ENCODE data around the gene KIF21B. TPM values are rescaled to one million over a fixed set of nuclear protein-coding genes. Genes with fewer than 3 reads are reported as not detected.

KIF21B gene
- total RNA-seq, 1 experiment from 2014 or later: 4.7 TPM

- in situ Hi-C loops (cut with HindIII; ENCODE audit: low sequenced_read_pairs): no loop called here
- DNase-seq (ENCODE audit: low spot score): no peak
Observed at GRCh38 chr1:201006450-201006849, 17.1 kb downstream of the KIF21B start.

GRCh38 chr1:201004732-201005131 is 18.8 kb downstream of the KIF21B start:
- in situ Hi-C loops (cut with HindIII; ENCODE audit: low sequenced_read_pairs): no loop called here
- no peak for DNase-seq (ENCODE audit: low spot score)

- in situ Hi-C loops (cut with HindIII; ENCODE audit: low sequenced_read_pairs): no loop called here
- no peak for DNase-seq (ENCODE audit: low spot score)
Observed at GRCh38 chr1:201004154-201004553, 19.4 kb downstream of the KIF21B start.

GRCh38 chr1:201002510-201002909 is 21.0 kb downstream of the KIF21B start:
- no peak for DNase-seq (ENCODE audit: low spot score)
- in situ Hi-C loops (cut with HindIII; ENCODE audit: low sequenced_read_pairs): no loop called here

GRCh38 chr1:201001962-201002361 is 21.6 kb downstream of the KIF21B start:
- DNase-seq (ENCODE audit: low spot score): no peak
- in situ Hi-C loops (cut with HindIII; ENCODE audit: low sequenced_read_pairs): no loop called here

GRCh38 chr1:201000391-201000790 is 23.1 kb downstream of the KIF21B start:
- DNase-seq (ENCODE audit: low spot score): no peak
- in situ Hi-C loops (cut with HindIII; ENCODE audit: low sequenced_read_pairs): no loop called here

- no peak for DNase-seq (ENCODE audit: low spot score)
- in situ Hi-C loops (cut with HindIII; ENCODE audit: low sequenced_read_pairs): no loop called here
Observed at GRCh38 chr1:200999667-201000066, 23.8 kb downstream of the KIF21B start.

- no peak for DNase-seq (ENCODE audit: low spot score)
- in situ Hi-C loops (cut with HindIII; ENCODE audit: low sequenced_read_pairs): no loop called here
Observed at GRCh38 chr1:200998323-200998722, 25.2 kb downstream of the KIF21B start.

GRCh38 chr1:200992382-200993048 is 31.0 kb downstream of the KIF21B start:
- DNase-seq (ENCODE audit: low spot score): no peak
- in situ Hi-C loops (cut with HindIII; ENCODE audit: low sequenced_read_pairs): no loop called here

- DNase-seq (ENCODE audit: low spot score): no peak
- in situ Hi-C loops (cut with HindIII; ENCODE audit: low sequenced_read_pairs): no loop called here
Observed at GRCh38 chr1:200991097-200991614, 32.4 kb downstream of the KIF21B start.

- no peak for DNase-seq (ENCODE audit: low spot score)
- in situ Hi-C loops (cut with HindIII; ENCODE audit: low sequenced_read_pairs): no loop called here
Observed at GRCh38 chr1:200990114-200990513, 33.4 kb downstream of the KIF21B start.

GRCh38 chr1:200989337-200989736 is 34.2 kb downstream of the KIF21B start:
- in situ Hi-C loops (cut with HindIII; ENCODE audit: low sequenced_read_pairs): loop anchor here (10.0 kb wide), 1 partner anchor 55 kb away; no protein-coding TSS in a partner anchor
- no peak for DNase-seq (ENCODE audit: low spot score)

- in situ Hi-C loops (cut with HindIII; ENCODE audit: low sequenced_read_pairs): loop anchor here (10.0 kb wide), 1 partner anchor 56 kb away; no protein-coding TSS in a partner anchor
- DNase-seq (ENCODE audit: low spot score): no peak
Observed at GRCh38 chr1:200988693-200989092, 34.8 kb downstream of the KIF21B start.

- in situ Hi-C loops (cut with HindIII; ENCODE audit: low sequenced_read_pairs): loop anchor here (10.0 kb wide), 1 partner anchor 59 kb away; no protein-coding TSS in a partner anchor
- no peak for DNase-seq (ENCODE audit: low spot score)
Observed at GRCh38 chr1:200985481-200985880, 38.0 kb downstream of the KIF21B start.

- DNase-seq (ENCODE audit: low spot score): no peak
- in situ Hi-C loops (cut with HindIII; ENCODE audit: low sequenced_read_pairs): loop anchor here (10.0 kb wide), 1 partner anchor 62 kb away; no protein-coding TSS in a partner anchor
Observed at GRCh38 chr1:200983035-200983561, 40.4 kb downstream of the KIF21B start.

GRCh38 chr1:200982071-200982945 is 41.2 kb downstream of the KIF21B start:
- in situ Hi-C loops (cut with HindIII; ENCODE audit: low sequenced_read_pairs): loop anchor here (10.0 kb wide), 1 partner anchor 62 kb away; no protein-coding TSS in a partner anchor
- no peak for DNase-seq (ENCODE audit: low spot score)

GRCh38 chr1:200981278-200981677 is 42.2 kb downstream of the KIF21B start:
- in situ Hi-C loops (cut with HindIII; ENCODE audit: low sequenced_read_pairs): loop anchor here (10.0 kb wide), 1 partner anchor 64 kb away; no protein-coding TSS in a partner anchor
- no peak for DNase-seq (ENCODE audit: low spot score)

GRCh38 chr1:200980873-200981272 is 42.6 kb downstream of the KIF21B start:
- in situ Hi-C loops (cut with HindIII; ENCODE audit: low sequenced_read_pairs): loop anchor here (10.0 kb wide), 1 partner anchor 64 kb away; no protein-coding TSS in a partner anchor

GRCh38 chr1:200980452-200980772 is 43.1 kb downstream of the KIF21B start:
- in situ Hi-C loops (cut with HindIII; ENCODE audit: low sequenced_read_pairs): loop anchor here (10.0 kb wide), 1 partner anchor 64 kb away; no protein-coding TSS in a partner anchor
- no peak for DNase-seq (ENCODE audit: low spot score)

More at GRCh38 chr1:200980873-200981272, 42.6 kb downstream of the KIF21B start:
- DNase-seq (ENCODE audit: low spot score): no peak
